Vagina (tissue), 2 donors: ENCODE measurements around the gene FOCAD. TPM values are rescaled to one million over a fixed set of nuclear protein-coding genes. Genes with fewer than 3 reads are reported as not detected.

Source experiments
- DNase-seq, 2 donors: peaks; one replicate each; pipeline ENCODE4 v3.0.0-alpha.2; 2017; ENCODE audit errors: extremely low spot score in 2 of 2
- H3K27ac ChIP-seq: fragments of 200-600 bp; sonication (generic); one replicate; pipeline ENCODE4 v1.5.1; 2019
- H3K27me3 ChIP-seq: fragments of 200-600 bp; sonication (generic); one replicate; pipeline ENCODE4 v1.5.1; 2019
- H3K36me3 ChIP-seq, 2 donors: fragments of 200-600 bp; sonication (generic); one replicate each; pipeline ENCODE4 v1.5.1; 2017 to 2019
- H3K4me1 ChIP-seq: fragments of 200-600 bp; sonication (generic); one replicate; pipeline ENCODE4 v1.5.1; 2019
- H3K4me3 ChIP-seq, 2 donors: fragments of 200-600 bp; sonication (generic); 1 replicate in 1 of 2; 2 replicates in 1 of 2; pipeline ENCODE4 v1.5.1; 2016 to 2019
- H3K9me3 ChIP-seq: fragments of 200-600 bp; sonication (generic); one replicate; pipeline ENCODE4 v1.5.1; 2019
- POLR2A ChIP-seq, 2 donors: fragments of 450-650 bp; IDR thresholded peaks; one replicate each; pipeline ENCODE4 v1.6.1; 2017; ENCODE audit warnings: antibody characterized with exemption in 2 of 2, mild to moderate bottlenecking in 2 of 2, moderate library complexity in 2 of 2
- POLR2AphosphoS5 ChIP-seq, 2 donors: sonication (generic); formaldehyde crosslinking; IDR thresholded peaks; one replicate each; pipeline ENCODE4 v1.9.0; 2017; ENCODE audit warnings: antibody characterized with exemption in 2 of 2, mild to moderate bottlenecking in 2 of 2, low read depth in 1 of 2; ENCODE audit not compliant: insufficient read depth in 1 of 2
- intact Hi-C: fragments of 100-400 bp; cut with DNase I; formaldehyde crosslinking; loops from one replicate; pipeline ENCODE4 v1.15.1; 2023
- total RNA-seq: library from RNA; depleted of rRNA; stranded (reverse); fragments of >200 nt; gene quantifications from one replicate; pipeline ENCODE4 v1.2.3, GENCODE V29; 2016
- TF ChIP-seq, protein P1 (sequence below), 3 experiments: fragments of 450-650 bp in 2 of 3; fragments of 200-600 bp in 1 of 3; sonication (generic) in 1 of 3; IDR thresholded peaks; one replicate each; pipeline ENCODE4 v1.5.1; 2017 to 2019; ENCODE audit warnings: antibody characterized with exemption in 3 of 3, mild to moderate bottlenecking in 2 of 3, moderate library complexity in 2 of 3

Gene FOCAD
- total RNA-seq, 1 donor from 2014 or later = 39.8 TPM

GRCh38 chr9:20863945-20864344, 179.9 kb downstream of the FOCAD start:
- Histone ChIP-seq H3K4me3 (no peak overlapping the region), H3K36me3 (no peaks in the 10 kb centered on the region), H3K4me1 (no peaks in the 10 kb centered on the region), H3K27me3 (no peaks in the 10 kb centered on the region), H3K9me3 (no peaks in the 10 kb centered on the region), H3K27ac (no peak overlapping the region)
- intact Hi-C loops = no loop called here
- TF ChIP-seq POLR2A (IDR thresholded peaks at IDR 0.05) (no peak), POLR2AphosphoS5 (IDR thresholded peaks at IDR 0.05; ENCODE audit: insufficient read depth in 1 of 2, low read depth in 1 of 2) (no peak)
- TF ChIP-seq, protein P1, sequence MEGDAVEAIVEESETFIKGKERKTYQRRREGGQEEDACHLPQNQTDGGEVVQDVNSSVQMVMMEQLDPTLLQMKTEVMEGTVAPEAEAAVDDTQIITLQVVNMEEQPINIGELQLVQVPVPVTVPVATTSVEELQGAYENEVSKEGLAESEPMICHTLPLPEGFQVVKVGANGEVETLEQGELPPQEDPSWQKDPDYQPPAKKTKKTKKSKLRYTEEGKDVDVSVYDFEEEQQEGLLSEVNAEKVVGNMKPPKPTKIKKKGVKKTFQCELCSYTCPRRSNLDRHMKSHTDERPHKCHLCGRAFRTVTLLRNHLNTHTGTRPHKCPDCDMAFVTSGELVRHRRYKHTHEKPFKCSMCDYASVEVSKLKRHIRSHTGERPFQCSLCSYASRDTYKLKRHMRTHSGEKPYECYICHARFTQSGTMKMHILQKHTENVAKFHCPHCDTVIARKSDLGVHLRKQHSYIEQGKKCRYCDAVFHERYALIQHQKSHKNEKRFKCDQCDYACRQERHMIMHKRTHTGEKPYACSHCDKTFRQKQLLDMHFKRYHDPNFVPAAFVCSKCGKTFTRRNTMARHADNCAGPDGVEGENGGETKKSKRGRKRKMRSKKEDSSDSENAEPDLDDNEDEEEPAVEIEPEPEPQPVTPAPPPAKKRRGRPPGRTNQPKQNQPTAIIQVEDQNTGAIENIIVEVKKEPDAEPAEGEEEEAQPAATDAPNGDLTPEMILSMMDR (IDR thresholded peaks at IDR 0.05) = no peak
- no peak for DNase-seq

GRCh38 chr9:20865347-20865746, 181.3 kb downstream of the FOCAD start:
- no peak for DNase-seq
- no peaks in the 10 kb centered on the region for H3K9me3 ChIP-seq
- TF ChIP-seq POLR2A (IDR thresholded peaks at IDR 0.05) (no peak), POLR2AphosphoS5 (IDR thresholded peaks at IDR 0.05; ENCODE audit: insufficient read depth in 1 of 2, low read depth in 1 of 2) (no peak)
- TF ChIP-seq, protein P1 (IDR thresholded peaks at IDR 0.05) = no peak
- H3K27ac ChIP-seq = no peak overlapping the region
- intact Hi-C loops = no loop called here
- H3K36me3 ChIP-seq = no peaks in the 10 kb centered on the region
- H3K4me1 ChIP-seq = no peaks in the 10 kb centered on the region
- no peak overlapping the region for H3K4me3 ChIP-seq
- no peaks in the 10 kb centered on the region for H3K27me3 ChIP-seq

DNA sequence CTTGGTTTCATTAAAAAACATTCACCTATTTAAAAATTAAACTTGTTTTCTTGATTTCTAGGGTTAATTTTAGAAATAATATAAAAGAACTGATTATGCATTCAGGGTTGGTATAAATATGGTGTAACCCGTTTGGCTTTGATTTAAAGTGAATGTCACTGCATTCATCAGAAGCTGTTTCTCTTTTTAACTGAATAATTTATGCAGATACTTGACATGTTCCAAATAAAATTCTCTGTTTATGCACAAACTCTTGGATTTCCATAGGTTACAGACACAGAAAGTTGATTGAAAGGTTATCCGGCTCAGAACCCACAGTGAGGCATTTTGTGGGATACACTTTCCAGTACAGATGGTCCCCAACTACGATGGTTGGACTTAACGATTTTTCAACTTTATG, 186.1 kb downstream of the FOCAD start:
- no peaks in the 10 kb centered on the region for H3K27me3 ChIP-seq
- intact Hi-C loops = no loop called here
- no peak overlapping the region for H3K4me3 ChIP-seq
- H3K4me1 ChIP-seq = no peaks in the 10 kb centered on the region
- DNase-seq = no peak
- H3K27ac ChIP-seq = no peak overlapping the region
- H3K36me3 ChIP-seq = no peaks in the 10 kb centered on the region
- no peak for TF ChIP-seq POLR2AphosphoS5 (IDR thresholded peaks at IDR 0.05; ENCODE audit: insufficient read depth in 1 of 2, low read depth in 1 of 2)
- TF ChIP-seq, protein P1 (IDR thresholded peaks at IDR 0.05) = no peak
- TF ChIP-seq POLR2A (IDR thresholded peaks at IDR 0.05) = no peak
- H3K9me3 ChIP-seq = no peaks in the 10 kb centered on the region

GRCh38 chr9:20872340-20872977, 188.4 kb downstream of the FOCAD start:
- DNase-seq = no peak
- Histone ChIP-seq H3K36me3 (no peaks in the 10 kb centered on the region), H3K27ac (no peak overlapping the region), H3K27me3 (no peaks in the 10 kb centered on the region), H3K4me1 (no peaks in the 10 kb centered on the region), H3K9me3 (no peaks in the 10 kb centered on the region), H3K4me3 (no peak overlapping the region)
- TF ChIP-seq POLR2A (IDR thresholded peaks at IDR 0.05) = no peak
- TF ChIP-seq, protein P1 (IDR thresholded peaks at IDR 0.05) = no peak
- TF ChIP-seq POLR2AphosphoS5 (IDR thresholded peaks at IDR 0.05; ENCODE audit: insufficient read depth in 1 of 2, low read depth in 1 of 2) = no peak
- intact Hi-C loops = no loop called here

DNA sequence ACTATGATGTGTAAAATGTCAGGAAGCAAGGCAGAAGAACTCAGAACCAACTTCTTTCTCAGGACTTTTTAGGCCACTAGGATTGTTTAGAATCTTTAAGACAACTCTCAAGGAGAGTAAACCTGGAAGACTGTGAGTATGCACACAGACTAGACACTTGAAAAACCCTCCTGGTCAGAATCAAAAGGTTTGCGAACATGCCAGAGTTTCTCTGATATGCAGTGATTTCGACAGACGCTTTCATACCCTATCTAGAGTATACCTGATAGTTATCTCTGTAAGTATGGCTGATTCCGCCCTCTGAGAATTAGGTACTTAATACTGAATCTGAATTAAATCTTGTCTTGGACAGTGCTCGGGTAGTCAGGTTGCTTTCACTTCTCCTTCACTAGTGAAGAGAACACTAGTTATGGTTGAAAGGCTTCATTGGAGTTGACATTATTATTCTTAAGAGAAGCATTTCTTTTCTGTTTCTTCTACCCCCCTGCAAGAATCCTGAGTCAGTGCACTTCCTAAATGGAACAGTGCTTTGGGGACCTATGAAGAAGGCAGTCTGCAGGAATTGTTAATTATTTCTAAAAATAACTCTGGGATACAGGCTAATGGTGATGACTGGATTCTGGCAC, 189.3 kb downstream of the FOCAD start:
- Histone ChIP-seq H3K4me1 (no peaks in the 10 kb centered on the region), H3K27ac (no peak overlapping the region), H3K4me3 (no peak overlapping the region), H3K27me3 (no peaks in the 10 kb centered on the region), H3K36me3 (no peaks in the 10 kb centered on the region), H3K9me3 (no peaks in the 10 kb centered on the region)
- TF ChIP-seq, protein P1 (IDR thresholded peaks at IDR 0.05) = no peak
- no peak for TF ChIP-seq POLR2A (IDR thresholded peaks at IDR 0.05)
- no peak for TF ChIP-seq POLR2AphosphoS5 (IDR thresholded peaks at IDR 0.05; ENCODE audit: insufficient read depth in 1 of 2, low read depth in 1 of 2)
- no peak for DNase-seq
- intact Hi-C loops = no loop called here
